ENCODE results near the gene SFRP2.

SFRP2 gene

DNA sequence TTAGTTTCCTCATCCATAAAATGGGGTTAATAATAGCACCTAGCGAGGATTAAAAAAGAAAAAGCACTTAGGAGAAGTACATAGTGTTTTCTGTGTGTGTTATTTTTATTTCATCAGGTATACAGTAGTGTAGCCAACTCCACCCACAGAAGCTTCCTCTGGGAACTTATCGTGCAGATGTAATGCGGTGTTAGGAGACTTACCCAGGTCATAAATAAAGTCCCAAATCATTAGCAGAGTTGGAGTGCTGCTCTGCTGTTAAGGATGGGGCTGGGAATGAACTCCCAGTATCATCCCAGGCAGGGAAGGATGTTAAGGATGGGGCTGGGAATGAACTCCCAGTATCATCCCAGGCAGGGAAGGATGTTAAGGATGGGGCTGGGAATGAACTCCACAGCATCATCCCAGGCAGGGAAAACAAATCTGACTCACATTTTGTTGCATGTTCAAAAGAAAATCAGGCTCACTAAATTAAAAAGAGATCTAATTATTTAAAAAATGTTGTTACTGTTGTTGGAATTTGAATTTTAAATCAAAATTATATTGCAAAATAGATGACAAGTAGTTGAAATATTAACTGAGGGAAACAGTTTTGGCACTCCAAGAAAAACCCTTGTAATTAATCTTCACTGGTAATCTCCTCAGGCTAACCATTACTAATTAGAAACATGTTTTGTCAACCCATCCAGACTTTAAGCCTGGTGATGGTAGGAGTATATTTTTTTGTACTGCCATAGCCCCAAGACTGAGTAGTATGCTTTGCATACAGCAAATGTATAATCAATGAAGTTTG is 10.2 kb upstream of the SFRP2 start:
- Histone ChIP-seq H3K4me1 (ENCODE audit: control insufficient read depth, insufficient read depth, low read length) (no peaks in the 10 kb centered on the region), H3K9me3 (ENCODE audit: control insufficient read depth, low read length) (no peaks in the 10 kb centered on the region), H3K27me3 (ENCODE audit: control insufficient read depth, insufficient read depth, low read length, poor library complexity, severe bottlenecking) (no peaks in the 10 kb centered on the region), H3K4me3 (ENCODE audit: insufficient read depth, low read depth, low read length) (no peak overlapping the region), H3K36me3 (ENCODE audit: control insufficient read depth, insufficient read depth, low read length) (no peaks in the 10 kb centered on the region), H3K27ac (ENCODE audit: insufficient read depth, low read depth, low read length, poor library complexity, severe bottlenecking) (no peak overlapping the region)
- 93 to 100% methylated on average over 2 to 3 of the region's 3 CpGs for WGBS, 2 experiments

DNA sequence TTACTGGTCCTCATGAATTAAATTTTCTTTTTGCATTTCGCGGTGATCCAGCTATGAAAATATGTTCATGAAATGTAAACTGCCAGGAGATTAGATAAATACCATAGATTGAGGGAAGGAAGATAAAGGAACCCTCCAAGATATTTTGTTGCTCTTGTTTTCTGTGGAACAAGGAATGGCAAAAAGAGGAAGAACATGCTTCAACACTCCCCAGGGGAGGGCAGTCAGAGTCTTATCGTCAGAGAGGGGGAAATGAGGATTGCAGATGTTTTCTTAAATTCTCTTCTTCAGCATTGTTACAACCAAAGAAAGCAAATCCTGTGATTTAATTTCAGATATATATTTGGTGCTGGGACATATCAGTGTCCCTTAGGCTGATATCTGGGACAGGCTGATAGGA is 9.5 kb upstream of the SFRP2 start:
- Histone ChIP-seq H3K9me3 (ENCODE audit: control insufficient read depth, low read length) (no peaks in the 10 kb centered on the region), H3K4me3 (ENCODE audit: insufficient read depth, low read depth, low read length) (no peak overlapping the region), H3K27ac (ENCODE audit: insufficient read depth, low read depth, low read length, poor library complexity, severe bottlenecking) (no peak overlapping the region), H3K27me3 (ENCODE audit: control insufficient read depth, insufficient read depth, low read length, poor library complexity, severe bottlenecking) (no peaks in the 10 kb centered on the region), H3K4me1 (ENCODE audit: control insufficient read depth, insufficient read depth, low read length) (no peaks in the 10 kb centered on the region), H3K36me3 (ENCODE audit: control insufficient read depth, insufficient read depth, low read length) (no peaks in the 10 kb centered on the region)
- 78 to 83% methylated on average over 3 of the region's 3 CpGs for WGBS, 2 experiments

- Histone ChIP-seq H3K4me1 (ENCODE audit: control insufficient read depth, insufficient read depth, low read length) (peaks cover 5% of the 10 kb centered on the region), H3K4me3 (ENCODE audit: insufficient read depth, low read depth, low read length) (no peak overlapping the region), H3K9me3 (ENCODE audit: control insufficient read depth, low read length) (no peaks in the 10 kb centered on the region), H3K36me3 (ENCODE audit: control insufficient read depth, insufficient read depth, low read length) (no peaks in the 10 kb centered on the region), H3K27me3 (ENCODE audit: control insufficient read depth, insufficient read depth, low read length, poor library complexity, severe bottlenecking) (peaks cover 12% of the 10 kb centered on the region), H3K27ac (ENCODE audit: insufficient read depth, low read depth, low read length, poor library complexity, severe bottlenecking) (no peak overlapping the region)
- 88 to 91% methylated on average over 5 of the region's 5 CpGs for WGBS, 2 experiments
Measured at GRCh38 chr4:153794006-153794405, 5.1 kb upstream of the SFRP2 start.

DNA sequence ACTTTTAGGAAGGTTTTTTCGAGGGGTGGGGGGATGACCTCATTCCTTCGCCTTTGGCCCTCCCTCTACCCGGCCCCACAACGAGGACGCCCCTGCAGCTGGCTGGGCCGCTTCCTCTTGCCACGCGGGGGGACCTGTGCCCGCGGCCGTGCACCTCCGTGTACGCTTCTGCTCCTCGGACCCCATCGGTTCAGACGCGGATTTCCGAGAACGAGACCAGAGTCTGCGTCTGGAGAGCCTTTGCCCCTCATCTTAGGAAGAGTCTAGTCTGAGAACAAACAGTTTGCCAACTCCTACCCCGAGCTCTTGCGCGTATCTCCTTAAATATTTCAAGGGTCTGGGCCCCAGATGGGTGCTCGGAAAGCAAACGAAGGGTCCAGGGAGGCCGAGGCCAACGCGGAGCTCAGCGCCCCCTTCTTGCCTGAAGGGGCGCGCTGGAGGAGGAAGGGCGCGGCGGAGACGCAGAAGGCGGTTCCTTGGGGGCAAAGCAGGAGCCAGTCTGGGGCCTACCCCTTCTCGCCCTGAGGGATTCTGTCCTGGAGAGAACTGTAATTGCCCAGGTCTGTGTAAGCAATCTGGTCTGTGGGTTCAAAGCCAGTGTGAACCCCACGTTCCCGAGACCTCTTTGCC is 3.9 kb upstream of the SFRP2 start:
- WGBS, 2 experiments, result 35 to 37% methylated on average over 39 of the region's 39 CpGs
- H3K27ac ChIP-seq (ENCODE audit: insufficient read depth, low read depth, low read length, poor library complexity, severe bottlenecking), result peak overlapping the region; percentile 27
- H3K4me1 ChIP-seq (ENCODE audit: control insufficient read depth, insufficient read depth, low read length), result peaks cover 5% of the 10 kb centered on the region
- H3K27me3 ChIP-seq (ENCODE audit: control insufficient read depth, insufficient read depth, low read length, poor library complexity, severe bottlenecking), result peaks cover 12% of the 10 kb centered on the region
- peak overlapping the region; percentile 45 for H3K4me3 ChIP-seq (ENCODE audit: insufficient read depth, low read depth, low read length)
- no peaks in the 10 kb centered on the region for H3K36me3 ChIP-seq (ENCODE audit: control insufficient read depth, insufficient read depth, low read length)
- no peaks in the 10 kb centered on the region for H3K9me3 ChIP-seq (ENCODE audit: control insufficient read depth, low read length)

DNA sequence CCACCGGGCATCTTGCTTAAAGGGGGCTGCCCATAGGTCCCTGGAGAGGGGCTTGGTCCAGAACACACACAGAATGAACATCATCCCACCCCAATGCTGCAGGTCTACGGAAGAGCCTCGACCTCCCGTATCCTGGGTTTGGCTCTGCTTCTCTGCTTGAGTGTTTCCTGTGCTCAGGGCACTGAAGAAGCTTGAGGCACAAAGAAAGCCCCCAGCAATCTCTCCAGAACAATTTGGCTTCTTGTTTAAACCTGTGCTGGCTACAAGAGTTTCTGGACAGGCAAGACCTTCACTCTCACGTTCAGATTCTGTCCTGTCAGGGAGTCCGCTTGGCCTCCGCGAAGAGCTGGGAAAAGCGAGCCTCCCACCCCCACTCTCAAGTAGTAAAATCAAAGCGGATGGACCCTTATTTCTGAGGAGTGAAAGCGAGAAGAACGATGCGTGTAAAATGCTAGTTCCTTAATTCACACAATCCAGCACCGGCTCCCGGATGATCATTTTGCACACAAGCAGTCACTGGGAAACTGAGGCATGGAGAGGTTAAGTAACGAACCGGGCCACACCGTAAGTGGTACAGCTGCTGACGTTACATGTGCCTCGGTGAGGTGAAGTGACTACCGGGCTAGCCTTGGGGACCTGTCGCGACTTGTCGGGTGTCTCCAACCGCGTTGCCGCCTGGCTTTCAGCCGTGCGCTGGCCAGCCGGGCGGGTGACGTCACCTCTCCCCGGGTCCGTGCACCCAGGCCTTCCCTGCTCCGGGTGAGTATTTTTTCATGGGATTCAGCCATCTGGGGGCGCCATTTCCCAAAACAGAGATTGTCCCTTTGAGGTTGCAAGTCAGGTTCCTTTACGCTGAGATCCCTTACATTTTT is 3.1 kb upstream of the SFRP2 start:
- H3K9me3 ChIP-seq (ENCODE audit: control insufficient read depth, low read length), result no peaks in the 10 kb centered on the region
- H3K4me1 ChIP-seq (ENCODE audit: control insufficient read depth, insufficient read depth, low read length), result peaks cover 5% of the 10 kb centered on the region
- H3K27ac ChIP-seq (ENCODE audit: insufficient read depth, low read depth, low read length, poor library complexity, severe bottlenecking), result peak overlapping the region; percentile 27
- WGBS, 2 experiments, result 29 to 32% methylated on average over 37 of the region's 37 CpGs
- H3K36me3 ChIP-seq (ENCODE audit: control insufficient read depth, insufficient read depth, low read length), result no peaks in the 10 kb centered on the region
- peak overlapping the region; percentile 54 for H3K4me3 ChIP-seq (ENCODE audit: insufficient read depth, low read depth, low read length)
- peaks cover 12% of the 10 kb centered on the region for H3K27me3 ChIP-seq (ENCODE audit: control insufficient read depth, insufficient read depth, low read length, poor library complexity, severe bottlenecking)

DNA sequence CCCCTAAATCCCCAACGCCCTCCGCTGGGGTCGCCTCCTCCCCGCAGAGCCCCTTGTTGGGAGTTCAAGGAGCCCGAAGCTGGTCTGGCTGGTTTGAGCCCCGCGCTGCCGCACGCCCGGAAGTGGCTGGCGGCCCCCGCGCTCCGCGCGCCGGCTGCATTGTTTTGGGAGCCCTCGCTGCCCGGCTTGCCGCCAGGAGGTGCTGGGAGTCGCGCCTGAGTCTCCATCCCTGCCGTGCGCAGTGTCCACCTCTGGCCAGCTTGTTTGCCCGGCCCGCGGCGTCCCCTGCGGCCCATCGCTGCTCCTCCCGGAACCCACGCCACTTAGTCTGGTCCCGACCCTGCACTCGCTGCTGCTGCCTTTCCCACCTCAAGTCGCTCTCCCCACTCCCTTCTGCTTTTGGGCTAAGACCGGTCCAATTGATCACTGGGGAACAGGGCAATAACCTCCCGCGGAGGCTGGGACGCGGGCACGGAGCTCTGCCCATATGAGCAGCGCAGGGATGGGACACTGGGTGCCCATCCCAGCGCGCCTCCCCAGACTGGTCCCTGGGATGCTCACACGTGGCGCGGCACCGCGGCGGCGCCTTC is 2.2 kb upstream of the SFRP2 start:
- Histone ChIP-seq H3K4me3 (ENCODE audit: insufficient read depth, low read depth, low read length) (peak overlapping the region; percentile 54), H3K27me3 (ENCODE audit: control insufficient read depth, insufficient read depth, low read length, poor library complexity, severe bottlenecking) (peaks cover 12% of the 10 kb centered on the region), H3K4me1 (ENCODE audit: control insufficient read depth, insufficient read depth, low read length) (peaks cover 5% of the 10 kb centered on the region), H3K36me3 (ENCODE audit: control insufficient read depth, insufficient read depth, low read length) (no peaks in the 10 kb centered on the region), H3K27ac (ENCODE audit: insufficient read depth, low read depth, low read length, poor library complexity, severe bottlenecking) (peak overlapping the region; percentile 95), H3K9me3 (ENCODE audit: control insufficient read depth, low read length) (no peaks in the 10 kb centered on the region)
- WGBS, 2 experiments, result 4 to 8% methylated on average over 51 of the region's 51 CpGs

DNA sequence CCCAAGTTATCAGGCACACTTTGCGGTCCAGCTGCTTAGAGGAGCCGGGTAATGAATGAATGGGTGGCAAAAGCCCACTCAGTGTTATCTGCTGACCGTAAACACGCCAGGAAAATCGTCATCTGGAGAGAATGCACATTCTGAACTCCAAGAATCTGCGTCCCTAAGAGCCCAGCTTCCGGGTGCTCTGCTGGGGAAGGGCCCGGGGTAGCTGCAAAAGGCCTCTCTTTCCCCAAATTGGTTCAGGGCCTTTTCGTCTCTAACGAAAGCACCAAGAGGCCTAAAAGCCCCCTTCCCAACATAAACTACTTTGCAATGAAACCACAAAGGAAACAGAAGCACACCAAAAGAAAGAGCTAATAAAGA is 1.6 kb upstream of the SFRP2 start:
- Histone ChIP-seq H3K36me3 (ENCODE audit: control insufficient read depth, insufficient read depth, low read length) (no peaks in the 10 kb centered on the region), H3K4me3 (ENCODE audit: insufficient read depth, low read depth, low read length) (peak overlapping the region; percentile 54), H3K9me3 (ENCODE audit: control insufficient read depth, low read length) (no peaks in the 10 kb centered on the region), H3K27me3 (ENCODE audit: control insufficient read depth, insufficient read depth, low read length, poor library complexity, severe bottlenecking) (peaks cover 12% of the 10 kb centered on the region), H3K27ac (ENCODE audit: insufficient read depth, low read depth, low read length, poor library complexity, severe bottlenecking) (peak overlapping the region; percentile 95), H3K4me1 (ENCODE audit: control insufficient read depth, insufficient read depth, low read length) (peaks cover 5% of the 10 kb centered on the region)
- 1% methylated on average over 10 of the region's 10 CpGs for WGBS, 2 experiments

GRCh38 chr4:153789741-153790499 is 1.0 kb upstream of the SFRP2 start:
- H3K4me1 ChIP-seq (ENCODE audit: control insufficient read depth, insufficient read depth, low read length), result peaks cover 10% of the 10 kb centered on the region
- WGBS, 2 experiments, result 1% methylated on average over 28 of the region's 28 CpGs
- H3K27me3 ChIP-seq (ENCODE audit: control insufficient read depth, insufficient read depth, low read length, poor library complexity, severe bottlenecking), result peaks cover 12% of the 10 kb centered on the region
- H3K9me3 ChIP-seq (ENCODE audit: control insufficient read depth, low read length), result no peaks in the 10 kb centered on the region
- peak overlapping the region; percentile 95 for H3K27ac ChIP-seq (ENCODE audit: insufficient read depth, low read depth, low read length, poor library complexity, severe bottlenecking)
- H3K36me3 ChIP-seq (ENCODE audit: control insufficient read depth, insufficient read depth, low read length), result no peaks in the 10 kb centered on the region
- H3K4me3 ChIP-seq (ENCODE audit: insufficient read depth, low read depth, low read length), result peak overlapping the region; percentile 54

- peak overlapping the region; percentile 51 for H3K27ac ChIP-seq (ENCODE audit: insufficient read depth, low read depth, low read length, poor library complexity, severe bottlenecking)
- no peaks in the 10 kb centered on the region for H3K9me3 ChIP-seq (ENCODE audit: control insufficient read depth, low read length)
- H3K4me3 ChIP-seq (ENCODE audit: insufficient read depth, low read depth, low read length), result peak overlapping the region; percentile 54
- H3K27me3 ChIP-seq (ENCODE audit: control insufficient read depth, insufficient read depth, low read length, poor library complexity, severe bottlenecking), result peaks cover 12% of the 10 kb centered on the region
- peaks cover 9% of the 10 kb centered on the region for H3K36me3 ChIP-seq (ENCODE audit: control insufficient read depth, insufficient read depth, low read length)
- peaks cover 27% of the 10 kb centered on the region for H3K4me1 ChIP-seq (ENCODE audit: control insufficient read depth, insufficient read depth, low read length)
- WGBS, 2 experiments, result 0 to 1% methylated on average over 15 of the region's 15 CpGs
Measured at GRCh38 chr4:153788051-153788412, 851 bp downstream of the SFRP2 start.

All from ectodermal cell (in vitro differentiated cells).